ENCODE measurements around the gene ERAP2. TPM values are rescaled to one million over a fixed set of nuclear protein-coding genes. Genes with fewer than 3 reads are reported as not detected.

The ERAP2 gene
- total RNA-seq, 8 experiments from 2014 or later, result 0.22 to 24.5 (median 1.9) TPM

GRCh38 chr5:96880444-96881164, 4.3 kb downstream of the ERAP2 start:
- H3K27ac ChIP-seq, result no peak overlapping the region
- no peak for ATAC-seq (replicated peaks in 6 of 8)
- WGBS, 10 experiments, result 74 to 100% (median 90%) methylated on average over 2 to 4 of the region's 4 CpGs; no CpG with 5 or more reads in 2 of the 10 experiments

GRCh38 chr5:96881511-96882115, 5.3 kb downstream of the ERAP2 start:
- WGBS, 10 experiments, result 57 to 100% (median 87%) methylated on average over 1 to 2 of the region's 2 CpGs; no CpG with 5 or more reads in 4 of the 10 experiments
- in situ Hi-C loops (cut with MboI; ENCODE audit: low pct_unique_long_range_greater_than_20kb in 2 of 9, low sequenced_read_pairs in 9 of 9, unreplicated experiment in 9 of 9), result no loop called here
- Histone ChIP-seq H3K4me1 (replicated peaks in 1 of 2) (no peaks in the 10 kb centered on the region), H3K4me3 (no peak overlapping the region), H3K27ac (no peak overlapping the region)
- ATAC-seq (replicated peaks in 6 of 8), result peak in 2 of 8 experiments; percentile 79 to 86

More at GRCh38 chr5:96880444-96881164, 4.3 kb downstream of the ERAP2 start:
- Histone ChIP-seq H3K4me3 (no peak overlapping the region), H3K4me1 (replicated peaks in 1 of 2) (no peaks in the 10 kb centered on the region)
- in situ Hi-C loops (cut with MboI; ENCODE audit: low pct_unique_long_range_greater_than_20kb in 2 of 9, low sequenced_read_pairs in 9 of 9, unreplicated experiment in 9 of 9), result no loop called here

GRCh38 chr5:96883871-96884270, 7.6 kb downstream of the ERAP2 start:
- no peak for ATAC-seq (replicated peaks in 6 of 8)
- 62 to 100% (median 68%) methylated on average over 2 to 3 of the region's 3 CpGs for WGBS, 10 experiments
- no peaks in the 10 kb centered on the region for H3K4me1 ChIP-seq (replicated peaks in 1 of 2)
- no peak overlapping the region for H3K4me3 ChIP-seq
- no peak overlapping the region for H3K27ac ChIP-seq
- in situ Hi-C loops (cut with MboI; ENCODE audit: low pct_unique_long_range_greater_than_20kb in 2 of 9, low sequenced_read_pairs in 9 of 9, unreplicated experiment in 9 of 9), result no loop called here

DNA sequence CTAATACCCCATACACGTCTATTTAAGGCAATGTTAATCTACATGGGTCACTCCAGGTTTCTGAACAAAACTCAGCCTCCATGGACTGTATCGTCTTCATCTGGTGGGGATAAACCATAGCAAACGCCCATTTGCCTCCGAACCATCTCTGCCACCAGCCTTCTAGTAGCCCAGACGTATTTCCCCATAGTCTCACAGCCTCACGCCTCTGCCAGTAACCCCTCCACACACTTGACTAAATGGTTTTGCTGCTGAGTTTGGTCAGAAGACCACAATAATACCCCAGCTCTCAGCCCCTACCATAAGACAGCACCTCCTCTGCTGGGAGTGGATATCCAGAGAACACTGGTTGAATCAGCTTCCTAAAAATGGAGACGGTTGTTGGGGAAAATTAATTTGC, 8.7 kb downstream of the ERAP2 start:
- in situ Hi-C loops (cut with MboI; ENCODE audit: low pct_unique_long_range_greater_than_20kb in 2 of 9, low sequenced_read_pairs in 9 of 9, unreplicated experiment in 9 of 9), result no loop called here
- H3K4me3 ChIP-seq, result no peak overlapping the region
- H3K4me1 ChIP-seq (replicated peaks in 1 of 2), result no peaks in the 10 kb centered on the region
- ATAC-seq (replicated peaks in 6 of 8), result no peak
- WGBS, 10 experiments, result 88 to 100% (median 97%) methylated on average over 1 to 5 of the region's 7 CpGs; no CpG with 5 or more reads in 2 of the 10 experiments
- no peak overlapping the region for H3K27ac ChIP-seq

- WGBS, 10 experiments, result 20 to 100% (median 75%) methylated on average over 1 to 4 of the region's 5 CpGs
- in situ Hi-C loops (cut with MboI; ENCODE audit: low pct_unique_long_range_greater_than_20kb in 2 of 9, low sequenced_read_pairs in 9 of 9, unreplicated experiment in 9 of 9), result no loop called here
- no peaks in the 10 kb centered on the region for H3K4me1 ChIP-seq (replicated peaks in 1 of 2)
These were observed 9.4 kb downstream of the ERAP2 start for GRCh38 chr5:96885518-96886338.

GRCh38 chr5:96893342-96893741, 17.0 kb downstream of the ERAP2 start:
- WGBS, 10 experiments, result 71 to 100% (median 80%) methylated on average over 1 to 4 of the region's 4 CpGs; no CpG with 5 or more reads in 1 of the 10 experiments

More at GRCh38 chr5:96885518-96886338, 9.4 kb downstream of the ERAP2 start:
- peak in 5 of 8 experiments; percentile 44 to 91 (median 76) for ATAC-seq (replicated peaks in 6 of 8)
- H3K4me3 ChIP-seq, result no peak overlapping the region
- H3K27ac ChIP-seq, result no peak overlapping the region

DNA sequence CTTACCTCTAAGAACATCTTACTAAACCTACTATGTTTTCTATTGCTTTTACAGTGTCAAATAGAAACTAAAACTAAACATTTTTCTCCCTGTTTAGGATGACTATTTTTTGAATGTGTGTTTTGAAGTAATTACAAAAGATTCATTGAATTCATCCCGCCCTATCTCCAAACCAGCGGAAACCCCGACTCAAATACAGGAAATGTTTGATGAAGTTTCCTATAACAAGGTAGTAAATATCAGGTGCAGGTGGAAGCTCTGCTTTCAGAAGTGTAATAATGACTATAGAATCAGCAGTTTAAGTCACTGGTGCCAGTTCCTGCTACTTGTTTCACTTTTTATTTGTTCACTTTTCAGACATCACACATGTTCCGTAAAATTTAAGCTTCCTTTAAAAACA, 20.0 kb downstream of the ERAP2 start:
- no peak for ATAC-seq (replicated peaks in 6 of 8)
- no peak overlapping the region for H3K4me3 ChIP-seq
- no peaks in the 10 kb centered on the region for H3K4me1 ChIP-seq (replicated peaks in 1 of 2)
- no peak overlapping the region for H3K27ac ChIP-seq
- in situ Hi-C loops (cut with MboI; ENCODE audit: low pct_unique_long_range_greater_than_20kb in 2 of 9, low sequenced_read_pairs in 9 of 9, unreplicated experiment in 9 of 9), result no loop called here
- WGBS, 10 experiments, result 90 to 100% (median 96%) methylated on average over 1 to 4 of the region's 4 CpGs

More at GRCh38 chr5:96893342-96893741, 17.0 kb downstream of the ERAP2 start:
- in situ Hi-C loops (cut with MboI; ENCODE audit: low pct_unique_long_range_greater_than_20kb in 2 of 9, low sequenced_read_pairs in 9 of 9, unreplicated experiment in 9 of 9), result no loop called here
- no peak overlapping the region for H3K4me3 ChIP-seq
- no peak for ATAC-seq (replicated peaks in 6 of 8)
- H3K4me1 ChIP-seq (replicated peaks in 1 of 2), result no peaks in the 10 kb centered on the region
- H3K27ac ChIP-seq, result no peak overlapping the region

- Histone ChIP-seq H3K4me3 (no peak overlapping the region), H3K4me1 (replicated peaks in 1 of 2) (no peaks in the 10 kb centered on the region), H3K27ac (no peak overlapping the region)
- in situ Hi-C loops (cut with MboI; ENCODE audit: low pct_unique_long_range_greater_than_20kb in 2 of 9, low sequenced_read_pairs in 9 of 9, unreplicated experiment in 9 of 9), result no loop called here
- 40 to 100% (median 81%) methylated on average over 1 to 3 of the region's 3 CpGs for WGBS, 10 experiments
- ATAC-seq (replicated peaks in 6 of 8), result no peak
These were observed 20.5 kb downstream of the ERAP2 start for GRCh38 chr5:96896806-96897205.

GRCh38 chr5:96901384-96901783, 25.1 kb downstream of the ERAP2 start:
- Histone ChIP-seq H3K27ac (no peak overlapping the region), H3K4me3 (no peak overlapping the region), H3K4me1 (replicated peaks in 1 of 2) (no peaks in the 10 kb centered on the region)
- 82 to 100% (median 100%) methylated on average over 1 to 5 of the region's 6 CpGs; no CpG with 5 or more reads in 1 of the 10 experiments for WGBS, 10 experiments
- in situ Hi-C loops (cut with MboI; ENCODE audit: low pct_unique_long_range_greater_than_20kb in 2 of 9, low sequenced_read_pairs in 9 of 9, unreplicated experiment in 9 of 9), result no loop called here
- ATAC-seq (replicated peaks in 6 of 8), result no peak

GRCh38 chr5:96901841-96902240, 25.5 kb downstream of the ERAP2 start:
- in situ Hi-C loops (cut with MboI; ENCODE audit: low pct_unique_long_range_greater_than_20kb in 2 of 9, low sequenced_read_pairs in 9 of 9, unreplicated experiment in 9 of 9), result no loop called here
- Histone ChIP-seq H3K27ac (no peak overlapping the region), H3K4me3 (no peak overlapping the region), H3K4me1 (replicated peaks in 1 of 2) (no peaks in the 10 kb centered on the region)
- 80 to 100% (median 100%) methylated on average over 1 of the region's 1 CpG; no CpG with 5 or more reads in 2 of the 10 experiments for WGBS, 10 experiments
- ATAC-seq (replicated peaks in 6 of 8), result no peak

- no peak overlapping the region for H3K4me3 ChIP-seq
- no peak for ATAC-seq (replicated peaks in 6 of 8)
- 86 to 100% (median 96%) methylated on average over 1 to 3 of the region's 3 CpGs; no CpG with 5 or more reads in 1 of the 10 experiments for WGBS, 10 experiments
- H3K27ac ChIP-seq, result no peak overlapping the region
- H3K4me1 ChIP-seq (replicated peaks in 1 of 2), result no peaks in the 10 kb centered on the region
- in situ Hi-C loops (cut with MboI; ENCODE audit: low pct_unique_long_range_greater_than_20kb in 2 of 9, low sequenced_read_pairs in 9 of 9, unreplicated experiment in 9 of 9), result no loop called here
These were observed 26.6 kb downstream of the ERAP2 start for GRCh38 chr5:96902876-96903275.

DNA sequence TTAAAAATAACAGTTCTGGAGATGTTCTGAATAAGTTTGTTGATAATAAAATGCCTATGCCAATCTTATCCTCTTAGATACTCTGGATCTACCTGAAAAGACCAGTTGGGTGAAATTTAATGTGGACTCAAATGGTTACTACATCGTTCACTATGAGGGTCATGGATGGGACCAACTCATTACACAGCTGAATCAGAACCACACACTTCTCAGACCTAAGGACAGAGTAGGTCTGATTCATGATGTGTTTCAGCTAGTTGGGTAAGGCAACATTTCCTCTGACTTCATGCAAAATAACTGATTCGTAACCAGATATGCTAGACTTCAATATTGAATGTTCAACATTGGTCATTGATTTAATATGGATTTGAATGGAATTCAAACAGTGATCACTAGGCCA, 27.0 kb downstream of the ERAP2 start:
- no peak for ATAC-seq (replicated peaks in 6 of 8)
- 56 to 100% (median 100%) methylated on average over 1 of the region's 2 CpGs; no CpG with 5 or more reads in 2 of the 10 experiments for WGBS, 10 experiments
- Histone ChIP-seq H3K4me3 (no peak overlapping the region), H3K27ac (no peak overlapping the region), H3K4me1 (replicated peaks in 1 of 2) (no peaks in the 10 kb centered on the region)
- in situ Hi-C loops (cut with MboI; ENCODE audit: low pct_unique_long_range_greater_than_20kb in 2 of 9, low sequenced_read_pairs in 9 of 9, unreplicated experiment in 9 of 9), result no loop called here

Data from motor neuron (in vitro differentiated cells).